Stimulated activated CD4-positive, alpha-beta T cell treated with anti-CD3 and anti-CD28 coated beads, Interleukin-4, amount 100 ng/mL, for 1 hour (primary cell): Measurements from ENCODE around the gene EPN2.

Source experiments
- DNase-seq: peaks from one replicate; pipeline ENCODE4 v3.0.0-alpha.2; 2020

The EPN2 gene

GRCh38 chr17:19333132-19333440 is 95.9 kb downstream of the EPN2 start:
- no peak for DNase-seq

GRCh38 chr17:19333736-19334290 is 96.6 kb downstream of the EPN2 start:
- DNase-seq, result no peak

GRCh38 chr17:19334331-19334730 is 97.2 kb downstream of the EPN2 start:
- DNase-seq, result no peak

GRCh38 chr17:19335951-19336631 is 98.9 kb downstream of the EPN2 start:
- no peak for DNase-seq

- no peak for DNase-seq
Observed at GRCh38 chr17:19336938-19337711, 100.0 kb downstream of the EPN2 start.

GRCh38 chr17:19337712-19338023 is 100.5 kb downstream of the EPN2 start:
- no peak for DNase-seq

GRCh38 chr17:19338031-19338990 is 101.1 kb downstream of the EPN2 start:
- peak; percentile 65 for DNase-seq

GRCh38 chr17:19339341-19339815 is 102.2 kb downstream of the EPN2 start:
- DNase-seq, result no peak

GRCh38 chr17:19341211-19341631 is 104.1 kb downstream of the EPN2 start:
- no peak for DNase-seq

- DNase-seq, result no peak
Observed at GRCh38 chr17:19341641-19342610, 104.8 kb downstream of the EPN2 start.

- DNase-seq, result no peak
Observed at GRCh38 chr17:19342611-19343255, 105.6 kb downstream of the EPN2 start.

GRCh38 chr17:19343256-19343630 is 106.1 kb downstream of the EPN2 start:
- DNase-seq, result no peak

GRCh38 chr17:19343671-19344151 is 106.5 kb downstream of the EPN2 start:
- DNase-seq, result no peak

- no peak for DNase-seq
Observed at GRCh38 chr17:19344311-19345066, 107.3 kb downstream of the EPN2 start.

- no peak for DNase-seq
Observed at GRCh38 chr17:19345067-19345460, 107.9 kb downstream of the EPN2 start.

GRCh38 chr17:19345486-19346350 is 108.6 kb downstream of the EPN2 start:
- DNase-seq, result no peak

GRCh38 chr17:19346351-19347255 is 109.4 kb downstream of the EPN2 start:
- no peak for DNase-seq

- no peak for DNase-seq
Observed at GRCh38 chr17:19347323-19348080, 110.3 kb downstream of the EPN2 start.
